Natural killer cell (primary cell): Measurements from ENCODE around the gene MAML3. TPM values are rescaled to one million over a fixed set of nuclear protein-coding genes. Genes with fewer than 3 reads are reported as not detected.
A peak's percentile ranks its signal among the peaks of the same experiment; 100 is the strongest.

ENCODE experiments used
- ATAC-seq, 3 donors: fragments of 150-1000 bp in 2 of 3; fragments of 200-7000 bp in 1 of 3; cut with Tn5 transposase; 1 replicate in 1 of 3; 2 replicates in 2 of 3; pipeline ENCODE4 v1.10.0; 2021; ENCODE audit warnings: mild to moderate bottlenecking in 2 of 3, moderate library complexity in 2 of 3
- DNase-seq, 2 donors: peaks; one replicate each; pipeline versions ENCODE4 v3.0.0 to v3.0.0-alpha.2; 2013 to 2021; ENCODE audit warnings: mixed read lengths in 1 of 2
- H3K27ac ChIP-seq: one replicate; pipeline ENCODE4 v1.5.1; 2013; ENCODE audit warnings: mild to moderate bottlenecking, low read length
- H3K27me3 ChIP-seq: one replicate; pipeline ENCODE4 v1.6.1; 2013; ENCODE audit warnings: low read length; ENCODE audit not compliant: control insufficient read depth, insufficient read depth
- H3K36me3 ChIP-seq: one replicate; pipeline ENCODE4 v1.6.1; 2013; ENCODE audit warnings: low read length; ENCODE audit not compliant: control insufficient read depth, insufficient read depth
- H3K4me1 ChIP-seq: one replicate; pipeline ENCODE4 v1.6.1; 2013; ENCODE audit warnings: low read length; ENCODE audit not compliant: control insufficient read depth, insufficient read depth
- H3K4me3 ChIP-seq: one replicate; pipeline ENCODE4 v1.5.1; 2013; ENCODE audit warnings: low read length
- H3K9me3 ChIP-seq: one replicate; pipeline ENCODE4 v1.6.1; 2013; ENCODE audit warnings: low read length; ENCODE audit not compliant: control insufficient read depth, insufficient read depth
- H3K27ac Mint-ChIP-seq, 2 donors: one replicate each; pipeline ENCODE4 v1.8.0; 2022; ENCODE audit warnings: mild to moderate bottlenecking in 2 of 2, mixed read lengths in 2 of 2, moderate library complexity in 1 of 2
- H3K27me3 Mint-ChIP-seq, 2 donors: one replicate each; pipeline ENCODE4 v1.8.0; 2022; ENCODE audit warnings: low read depth in 2 of 2, mixed read lengths in 2 of 2
- H3K36me3 Mint-ChIP-seq: one replicate; pipeline ENCODE4 v1.8.0; 2022; ENCODE audit warnings: mixed read lengths
- H3K4me1 Mint-ChIP-seq, 2 donors: one replicate each; pipeline ENCODE4 v1.8.0; 2022; ENCODE audit warnings: mixed read lengths in 2 of 2
- H3K4me3 Mint-ChIP-seq: one replicate; pipeline ENCODE4 v1.8.0; 2022; ENCODE audit warnings: mild to moderate bottlenecking, moderate library complexity, mixed read lengths
- H3K9me3 Mint-ChIP-seq, 2 donors: one replicate each; pipeline ENCODE4 v1.8.0; 2022; ENCODE audit warnings: mixed read lengths in 2 of 2
- CTCF ChIP-seq: fragments of 200-600 bp; IDR thresholded peaks from one replicate; pipeline ENCODE4 v1.8.0; 2022; ENCODE audit warnings: antibody characterized with exemption
- WGBS: methylation state at CpG from one replicate; pipeline ENCODE4 v1.1.7; 2013; ENCODE audit warnings: missing lambda C conversion rate; ENCODE audit not compliant: insufficient coverage; 5-methylcytosine and 5-hydroxymethylcytosine counted together
- intact Hi-C: fragments of 100-400 bp; cut with micrococcal nuclease; formaldehyde crosslinking; loops from one replicate; pipeline ENCODE4 v1.14.2; 2022
- total RNA-seq, 4 donors: library from RNA; stranded (reverse); fragments of 120-200 nt in 1 of 4; gene quantifications; one replicate each; pipeline versions ENCODE4 v1.2.3 to v1.2.4, GENCODE V29; 2013 to 2022

The MAML3 gene
- total RNA-seq, 3 donors from 2014 or later (not counting 1 experiment from before 2014, with no cell fraction given), result 1.7 to 5.6 (median 2.8) TPM

DNA sequence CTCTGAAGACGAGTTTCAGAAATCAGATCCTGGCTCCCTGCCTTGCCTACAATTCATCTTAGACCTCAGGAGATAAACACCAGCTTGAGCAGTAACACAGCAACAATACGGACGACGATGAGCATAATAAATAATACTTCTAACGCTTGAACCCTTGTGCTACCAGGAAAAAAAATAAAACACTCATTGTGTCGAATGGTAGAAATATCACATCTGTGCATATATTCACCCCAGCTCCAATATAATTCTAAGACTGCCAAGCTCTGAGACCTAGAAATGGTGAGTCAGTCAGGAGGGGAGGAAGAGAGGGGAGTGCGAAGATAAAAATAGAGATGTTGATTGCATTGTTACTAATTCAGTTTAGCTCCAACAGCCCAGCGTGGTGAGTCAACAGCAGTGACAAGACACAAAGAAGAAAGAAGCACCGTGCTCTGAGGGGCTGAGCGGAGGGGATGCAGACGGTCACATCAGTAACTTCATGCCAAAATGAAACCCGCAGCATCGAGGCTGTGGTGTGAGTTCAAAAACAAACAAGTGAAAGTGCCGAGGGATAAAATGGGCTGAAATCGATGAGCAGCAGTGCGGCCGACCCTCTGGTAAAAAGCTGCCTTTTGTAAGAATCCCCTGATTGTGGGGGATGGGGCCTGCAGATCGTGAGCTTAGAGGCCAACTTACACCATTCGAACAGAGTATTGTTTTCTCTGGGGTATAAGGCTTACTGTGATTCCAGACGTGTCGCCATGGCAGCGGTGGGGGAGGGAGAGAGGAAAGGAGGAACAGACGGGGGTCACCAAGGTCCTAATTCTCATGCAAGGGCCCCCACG lies 338.0 kb downstream of the MAML3 start:
- no peaks in the 10 kb centered on the region for H3K9me3 ChIP-seq
- Mint-ChIP-seq H3K9me3 (no peaks in the 10 kb centered on the region), H3K4me1 (peaks cover 9% of the 10 kb centered on the region in 2 donors), H3K36me3 (no peaks in the 10 kb centered on the region), H3K4me3 (peak overlapping the region; percentile 78), H3K27me3 (peaks cover 5 to 22% of the 10 kb centered on the region in 2 donors), H3K27ac (peak overlapping the region in 1 of 2 donors; percentile 84)
- H3K27me3 ChIP-seq, result no peaks in the 10 kb centered on the region
- H3K4me1 ChIP-seq, result peaks cover 4% of the 10 kb centered on the region
- intact Hi-C loops, result no loop called here
- ATAC-seq (peak; percentile 69 to 91 (median 79)), DNase-seq (no peak)
- no peaks in the 10 kb centered on the region for H3K36me3 ChIP-seq
- 54% methylated on average over 23 of the region's 24 CpGs for WGBS
- no peak overlapping the region for H3K27ac ChIP-seq
- no peak overlapping the region for H3K4me3 ChIP-seq
- no peak for TF ChIP-seq CTCF

DNA sequence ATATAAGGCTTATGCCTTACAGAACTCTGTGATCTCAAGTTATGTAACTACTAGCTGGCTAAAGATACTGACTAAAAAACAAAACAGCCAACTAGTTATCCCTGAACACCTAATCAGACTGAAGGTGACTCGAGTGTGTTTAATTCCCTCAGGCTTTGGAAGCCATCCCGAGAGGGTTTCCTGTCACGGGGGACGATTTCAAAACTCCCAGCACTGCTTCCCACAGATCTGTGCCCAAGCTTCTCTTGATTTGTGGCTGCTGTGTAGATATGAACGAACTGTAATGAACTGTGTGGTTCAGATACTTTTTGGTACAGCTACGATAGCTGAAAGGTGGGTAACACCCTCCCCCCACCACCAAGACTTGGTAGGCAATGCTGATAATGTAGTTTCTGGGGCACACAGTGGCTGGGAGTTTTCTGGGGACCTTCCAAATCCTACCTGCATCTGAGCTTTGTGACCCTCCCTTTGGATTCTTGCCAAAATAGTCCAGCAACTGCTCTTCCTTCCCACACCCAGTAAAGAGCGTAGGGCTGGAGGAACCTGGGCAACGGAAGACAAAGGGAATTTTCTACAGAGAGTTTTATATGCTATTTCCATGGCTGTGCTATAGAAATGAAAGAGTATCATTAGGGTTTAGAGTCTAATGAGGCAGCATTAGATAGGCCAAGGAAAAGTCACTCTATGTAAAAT lies 339.5 kb downstream of the MAML3 start:
- H3K4me3 ChIP-seq, result no peak overlapping the region
- no peaks in the 10 kb centered on the region for H3K36me3 Mint-ChIP-seq

DNA sequence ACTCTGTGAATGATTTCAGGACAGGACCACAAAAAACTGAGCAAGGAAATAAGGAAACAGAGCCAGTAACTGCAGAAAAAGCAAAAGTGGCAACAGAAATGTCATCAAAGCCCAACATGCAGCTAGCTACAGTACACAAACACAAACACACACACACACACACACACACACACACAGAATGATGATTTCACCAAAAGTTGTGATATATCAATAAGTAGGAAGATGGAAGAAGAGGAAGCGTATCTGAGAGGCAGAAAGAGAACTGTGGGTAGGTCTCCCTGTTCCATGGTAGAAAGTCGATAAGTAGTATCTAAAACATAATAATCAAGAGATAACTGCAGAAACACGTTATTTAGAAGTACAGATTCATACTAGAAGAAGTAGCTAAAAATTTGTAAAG lies 340.1 kb downstream of the MAML3 start:
- H3K27ac Mint-ChIP-seq, result no peak overlapping the region
- intact Hi-C loops, result no loop called here
- H3K4me1 ChIP-seq, result peaks cover 17% of the 10 kb centered on the region
- no peaks in the 10 kb centered on the region for H3K9me3 Mint-ChIP-seq
- DNase-seq (no peak), ATAC-seq (no peak)
- H3K4me1 Mint-ChIP-seq, result peaks cover 21% of the 10 kb centered on the region in 2 donors
- H3K9me3 ChIP-seq, result peaks cover 3% of the 10 kb centered on the region
- no peaks in the 10 kb centered on the region for H3K36me3 Mint-ChIP-seq
- no peaks in the 10 kb centered on the region for H3K27me3 ChIP-seq
- no peak overlapping the region for H3K4me3 Mint-ChIP-seq
- no peak for TF ChIP-seq CTCF
- 50% methylated on average over 1 of the region's 3 CpGs for WGBS
- H3K27me3 Mint-ChIP-seq, result peaks cover 5 to 22% of the 10 kb centered on the region in 2 donors
- no peaks in the 10 kb centered on the region for H3K36me3 ChIP-seq
- no peak overlapping the region for H3K4me3 ChIP-seq
- H3K27ac ChIP-seq, result no peak overlapping the region

More for the DNA sequence above, 339.5 kb downstream of the MAML3 start:
- peaks cover 12% of the 10 kb centered on the region for H3K4me1 ChIP-seq
- TF ChIP-seq CTCF, result no peak
- peaks cover 5 to 22% of the 10 kb centered on the region in 2 donors for H3K27me3 Mint-ChIP-seq
- H3K27ac Mint-ChIP-seq, result no peak overlapping the region
- 71% methylated on average over 5 of the region's 8 CpGs for WGBS
- H3K27me3 ChIP-seq, result no peaks in the 10 kb centered on the region
- no peaks in the 10 kb centered on the region for H3K9me3 Mint-ChIP-seq
- peaks cover 15% of the 10 kb centered on the region in 2 donors for H3K4me1 Mint-ChIP-seq
- no peak for ATAC-seq
- H3K27ac ChIP-seq, result no peak overlapping the region
- no peaks in the 10 kb centered on the region for H3K36me3 ChIP-seq
- intact Hi-C loops, result no loop called here
- no peak for DNase-seq
- peaks cover 3% of the 10 kb centered on the region for H3K9me3 ChIP-seq
- H3K4me3 Mint-ChIP-seq, result no peak overlapping the region
